Neuronal stem cell (in vitro differentiated cells): Measurements from ENCODE around the gene RPP30.

Experiments
- DNase-seq: peaks from one replicate; pipeline ENCODE4 v3.0.0-alpha.2; 2013; ENCODE audit warnings: low spot score
- H2AFZ ChIP-seq: one replicate; pipeline ENCODE4 v1.6.1; 2013; ENCODE audit warnings: mild to moderate bottlenecking, low read length, inconsistent platforms
- H2AK5ac ChIP-seq: 2 replicates; pipeline ENCODE4 v1.6.1; 2013; ENCODE audit warnings: low read depth, mild to moderate bottlenecking, inconsistent platforms, low read length, moderate library complexity, mixed read lengths
- H2BK120ac ChIP-seq: 2 replicates; pipeline ENCODE4 v1.6.1; 2013; ENCODE audit warnings: low read depth, mild to moderate bottlenecking, inconsistent platforms, low read length, moderate library complexity, mixed read lengths
- H2BK12ac ChIP-seq: one replicate; pipeline ENCODE4 v1.6.1; 2013; ENCODE audit warnings: low read length, inconsistent platforms
- H2BK15ac ChIP-seq: 2 replicates; pipeline ENCODE4 v1.6.1; 2013; ENCODE audit warnings: mild to moderate bottlenecking, low read length, inconsistent platforms, mixed read lengths
- H2BK5ac ChIP-seq: one replicate; pipeline ENCODE4 v1.6.1; 2013; ENCODE audit warnings: inconsistent platforms, mild to moderate bottlenecking, low read length, moderate library complexity
- H3K14ac ChIP-seq: one replicate; pipeline ENCODE4 v1.6.1; 2013; ENCODE audit warnings: low read length, inconsistent platforms
- H3K18ac ChIP-seq: 2 replicates; pipeline ENCODE4 v1.6.1; 2013; ENCODE audit warnings: low read length, inconsistent platforms
- H3K23ac ChIP-seq: 2 replicates; pipeline ENCODE4 v1.6.1; 2013; ENCODE audit warnings: low read depth, mild to moderate bottlenecking, mixed read lengths, low read length, inconsistent platforms; ENCODE audit not compliant: poor library complexity
- H3K27ac ChIP-seq: replicated peaks from 3 replicates; pipeline ENCODE4 v1.5.1; 2013; ENCODE audit warnings: low read length, inconsistent platforms
- H3K27me3 ChIP-seq, 3 experiments: 2 replicates each; pipeline ENCODE4 v1.6.1; 2013; ENCODE audit warnings: low read length in 3 of 3, mild to moderate bottlenecking in 2 of 3, inconsistent platforms in 1 of 3, low read depth in 1 of 3, mixed read lengths in 1 of 3, moderate library complexity in 1 of 3; ENCODE audit not compliant: control insufficient read depth in 3 of 3, insufficient read depth in 3 of 3
- H3K36me3 ChIP-seq, 2 donors: replicated peaks in 1 of 2; 2 replicates each; pipeline ENCODE4 v1.6.1; 2013; ENCODE audit warnings: low read length in 2 of 2; ENCODE audit not compliant: control insufficient read depth in 2 of 2, insufficient read depth in 2 of 2
- H3K4ac ChIP-seq: 2 replicates; pipeline ENCODE4 v1.6.1; 2013; ENCODE audit warnings: inconsistent platforms, mild to moderate bottlenecking, low read length, moderate library complexity
- H3K4me1 ChIP-seq, 2 donors: 1 replicate in 1 of 2; 2 replicates in 1 of 2; pipeline ENCODE4 v1.6.1; 2013; ENCODE audit warnings: low read length in 2 of 2, low read depth in 1 of 2; ENCODE audit not compliant: control insufficient read depth in 2 of 2, insufficient read depth in 1 of 2
- H3K4me2 ChIP-seq: one replicate; pipeline ENCODE4 v1.6.1; 2013; ENCODE audit warnings: mild to moderate bottlenecking, low read length, inconsistent platforms; ENCODE audit not compliant: insufficient read depth, poor library complexity, severe bottlenecking
- H3K4me3 ChIP-seq, 2 donors: 2 replicates each; pipeline ENCODE4 v1.5.1; 2013; ENCODE audit warnings: low read length in 2 of 2, mild to moderate bottlenecking in 2 of 2, inconsistent platforms in 1 of 2, moderate library complexity in 1 of 2
- H3K79me1 ChIP-seq: one replicate; pipeline ENCODE4 v1.6.1; 2013; ENCODE audit warnings: low read depth, mild to moderate bottlenecking, inconsistent platforms, low read length, moderate library complexity
- H3K9ac ChIP-seq: one replicate; pipeline ENCODE4 v1.6.1; 2013; ENCODE audit warnings: mild to moderate bottlenecking, low read depth, low read length, inconsistent platforms; ENCODE audit not compliant: poor library complexity
- H3K9me3 ChIP-seq, 2 donors: replicated peaks in 1 of 2; 2 replicates each; pipeline versions ENCODE3 to v1.6.1; 2013; ENCODE audit warnings: low read length in 2 of 2, mild to moderate bottlenecking in 2 of 2, inconsistent platforms in 1 of 2, low read depth in 1 of 2, mixed read lengths in 1 of 2, moderate library complexity in 1 of 2; ENCODE audit not compliant: control insufficient read depth in 2 of 2, insufficient read depth in 1 of 2
- H4K8ac ChIP-seq: one replicate; pipeline ENCODE4 v1.6.1; 2013; ENCODE audit warnings: low read depth, mild to moderate bottlenecking, inconsistent platforms, low read length, moderate library complexity
- H4K91ac ChIP-seq: one replicate; pipeline ENCODE4 v1.6.1; 2013; ENCODE audit warnings: low read length, low read depth, mild to moderate bottlenecking, inconsistent platforms; ENCODE audit not compliant: poor library complexity
- WGBS, 2 donors: extraction: QIAGEN DNeasy Blood & Tissue Kit; methylation state at CpG; one replicate each; pipeline ENCODE4 v1.1.7; 2013; ENCODE audit warnings: missing lambda C conversion rate in 2 of 2, mixed read lengths in 1 of 2; ENCODE audit not compliant: insufficient read length in 2 of 2, insufficient replicate concordance in 1 of 2; ENCODE audit errors: extremely low coverage in 2 of 2; 5-methylcytosine and 5-hydroxymethylcytosine counted together

The RPP30 gene

GRCh38 chr10:90912854-90913479 is 41.2 kb downstream of the RPP30 start:
- no CpG with 5 or more reads among the region's 7 CpGs for WGBS, 2 donors
- Histone ChIP-seq H3K23ac (no peak overlapping the region), H3K14ac (no peak overlapping the region), H2AFZ (no peak overlapping the region), H3K9me3 (peaks cover 0 to 3% of the 10 kb centered on the region in 2 donors), H2BK15ac (no peak overlapping the region), H3K4me3 (no peak overlapping the region), H3K4me2 (no peak overlapping the region), H4K91ac (no peak overlapping the region), H3K79me1 (no peaks in the 10 kb centered on the region), H2AK5ac (no peak overlapping the region), H3K27ac (no peak overlapping the region), H3K9ac (no peak overlapping the region), H3K36me3 (no peaks in the 10 kb centered on the region), H2BK5ac (no peak overlapping the region), H3K27me3 (no peaks in the 10 kb centered on the region), H2BK120ac (no peak overlapping the region), H4K8ac (no peak overlapping the region), H3K18ac (no peak overlapping the region), H2BK12ac (no peak overlapping the region), H3K4ac (no peak overlapping the region), H3K4me1 (peaks cover 0 to 5% of the 10 kb centered on the region in 2 donors)
- no peak for DNase-seq

DNA sequence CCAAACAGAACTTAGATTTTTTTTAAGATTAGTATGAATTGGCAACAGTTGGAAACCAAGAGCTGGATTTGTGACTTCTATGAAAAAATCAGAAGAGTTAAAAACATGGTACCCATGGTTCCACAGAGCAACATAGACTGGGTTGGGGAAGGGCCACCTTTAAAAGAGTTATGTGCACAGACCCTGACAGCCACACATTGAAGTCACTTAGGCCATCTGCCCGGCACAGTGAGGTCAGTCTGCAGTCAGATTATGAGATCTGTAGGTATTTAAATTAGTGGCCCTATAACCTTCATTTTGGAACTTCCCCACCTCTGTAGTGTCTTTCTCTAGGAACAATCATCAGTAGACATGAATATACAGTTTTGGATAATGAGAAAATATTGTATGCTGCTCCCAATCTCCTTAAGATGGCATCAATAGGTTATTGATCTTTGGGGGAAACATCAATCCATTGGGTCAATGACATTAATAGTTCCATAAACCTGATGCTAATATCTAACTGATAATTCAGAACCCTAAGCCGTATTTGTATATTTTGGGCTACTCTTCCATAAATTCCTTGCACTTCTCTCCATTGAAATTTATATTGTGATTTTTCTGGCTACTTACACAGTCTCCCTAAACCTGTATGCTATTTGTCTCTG is 42.1 kb downstream of the RPP30 start:
- no peak overlapping the region for H2BK12ac ChIP-seq
- no peak overlapping the region for H2BK5ac ChIP-seq
- no peak overlapping the region for H2BK15ac ChIP-seq
- peaks cover 0 to 3% of the 10 kb centered on the region in 2 donors for H3K9me3 ChIP-seq
- no peaks in the 10 kb centered on the region for H3K36me3 ChIP-seq
- no peak overlapping the region for H3K23ac ChIP-seq
- H3K79me1 ChIP-seq = no peaks in the 10 kb centered on the region
- H4K8ac ChIP-seq = no peak overlapping the region
- no peak overlapping the region for H2AK5ac ChIP-seq
- DNase-seq = no peak
- H3K4ac ChIP-seq = no peak overlapping the region
- H4K91ac ChIP-seq = no peak overlapping the region
- H3K9ac ChIP-seq = no peak overlapping the region
- H2AFZ ChIP-seq = no peak overlapping the region
- H3K4me3 ChIP-seq = no peak overlapping the region
- H3K14ac ChIP-seq = no peak overlapping the region
- no peak overlapping the region for H3K27ac ChIP-seq
- H3K27me3 ChIP-seq = no peaks in the 10 kb centered on the region
- no peak overlapping the region for H3K18ac ChIP-seq
- H2BK120ac ChIP-seq = no peak overlapping the region
- peaks cover 0 to 5% of the 10 kb centered on the region in 2 donors for H3K4me1 ChIP-seq
- H3K4me2 ChIP-seq = no peak overlapping the region
- no CpG with 5 or more reads among the region's 2 CpGs for WGBS, 2 donors

DNA sequence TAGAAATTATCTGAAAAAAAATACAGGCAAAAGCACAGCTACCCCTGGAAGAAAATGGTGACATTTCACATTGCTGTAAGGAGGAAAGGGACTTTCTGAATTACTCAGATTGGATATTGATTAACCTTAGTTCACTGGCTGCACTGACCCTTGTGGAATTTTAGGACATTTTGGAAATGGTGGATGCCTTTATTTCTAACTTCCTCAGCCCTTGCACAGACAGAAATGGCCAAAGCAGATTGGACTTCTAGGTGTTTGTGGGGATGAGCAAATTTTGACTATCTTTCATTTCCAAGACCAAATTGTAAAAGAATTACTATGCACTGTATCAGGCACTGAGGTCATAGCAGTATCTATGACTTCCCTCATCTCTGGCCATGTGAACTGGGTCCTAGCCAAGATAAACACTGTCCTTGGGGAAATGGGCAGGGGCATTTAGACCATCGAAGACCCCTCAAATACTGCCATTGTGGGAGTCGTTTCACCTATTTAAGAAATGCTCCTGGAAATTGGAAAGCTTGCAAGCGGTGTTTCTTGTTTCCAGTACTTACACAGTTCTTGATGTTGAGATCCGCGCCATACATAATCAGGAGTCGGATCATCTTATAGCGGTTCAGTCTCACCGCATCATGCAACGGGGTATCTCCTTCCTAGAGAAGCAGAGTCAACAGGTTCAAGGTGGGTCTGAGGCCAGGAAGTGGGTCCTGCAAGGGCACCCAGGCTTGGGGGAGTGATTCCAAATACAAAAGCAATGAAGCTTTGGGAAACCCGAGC is 43.4 kb downstream of the RPP30 start:
- no peak overlapping the region for H4K91ac ChIP-seq
- H3K4me3 ChIP-seq = no peak overlapping the region
- no peaks in the 10 kb centered on the region for H3K79me1 ChIP-seq
- DNase-seq = no peak
- no peak overlapping the region for H4K8ac ChIP-seq
- H3K27ac ChIP-seq = no peak overlapping the region
- H2BK5ac ChIP-seq = no peak overlapping the region
- WGBS, 2 donors = no CpG with 5 or more reads among the region's 10 CpGs
- no peak overlapping the region for H3K4ac ChIP-seq
- H3K27me3 ChIP-seq = no peaks in the 10 kb centered on the region
- H2BK120ac ChIP-seq = no peak overlapping the region
- H2AFZ ChIP-seq = no peak overlapping the region
- no peak overlapping the region for H2BK15ac ChIP-seq
- peaks cover 0 to 3% of the 10 kb centered on the region in 2 donors for H3K9me3 ChIP-seq
- no peak overlapping the region for H2AK5ac ChIP-seq
- no peak overlapping the region for H2BK12ac ChIP-seq
- H3K36me3 ChIP-seq = no peaks in the 10 kb centered on the region
- H3K23ac ChIP-seq = no peak overlapping the region
- no peak overlapping the region for H3K18ac ChIP-seq
- H3K14ac ChIP-seq = no peak overlapping the region
- no peak overlapping the region for H3K9ac ChIP-seq
- no peak overlapping the region for H3K4me2 ChIP-seq
- peaks cover 3 to 5% of the 10 kb centered on the region in 2 donors for H3K4me1 ChIP-seq

DNA sequence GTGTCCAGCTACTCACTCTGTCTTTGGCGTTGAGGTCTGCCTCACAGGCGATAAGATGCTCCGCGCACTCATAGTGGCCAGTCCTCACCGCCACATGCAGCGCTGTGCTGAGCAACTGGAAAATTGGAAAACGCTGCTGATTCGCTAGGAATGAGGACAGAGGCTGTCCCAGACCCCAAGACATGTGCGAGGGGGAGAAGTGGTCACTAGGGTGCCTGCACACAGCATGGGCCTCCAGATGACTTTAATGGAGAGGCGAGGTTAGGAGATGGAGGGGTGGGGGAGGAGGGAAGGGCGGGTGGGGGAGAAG is 43.9 kb downstream of the RPP30 start:
- H3K4me2 ChIP-seq = no peak overlapping the region
- H3K36me3 ChIP-seq = no peaks in the 10 kb centered on the region
- peaks cover 3 to 5% of the 10 kb centered on the region in 2 donors for H3K4me1 ChIP-seq
- no peak overlapping the region for H2BK120ac ChIP-seq
- H2AK5ac ChIP-seq = no peak overlapping the region
- H3K4me3 ChIP-seq = no peak overlapping the region
- no peak overlapping the region for H2BK12ac ChIP-seq
- H3K79me1 ChIP-seq = no peaks in the 10 kb centered on the region
- H3K23ac ChIP-seq = no peak overlapping the region
- H4K91ac ChIP-seq = no peak overlapping the region
- H3K9me3 ChIP-seq = peaks cover 0 to 3% of the 10 kb centered on the region in 2 donors
- no peak overlapping the region for H3K14ac ChIP-seq
- no peak overlapping the region for H4K8ac ChIP-seq
- WGBS, 2 donors = no CpG with 5 or more reads among the region's 11 CpGs
- H3K27ac ChIP-seq = no peak overlapping the region
- no peak overlapping the region for H3K4ac ChIP-seq
- no peak overlapping the region for H3K9ac ChIP-seq
- DNase-seq = no peak
- H2BK5ac ChIP-seq = no peak overlapping the region
- H2BK15ac ChIP-seq = no peak overlapping the region
- H2AFZ ChIP-seq = no peak overlapping the region
- peak overlapping the region; percentile 42 for H3K18ac ChIP-seq
- no peaks in the 10 kb centered on the region for H3K27me3 ChIP-seq
